ENCODE data around the gene SFTA2. TPM values are rescaled to one million over a fixed set of nuclear protein-coding genes. Genes with fewer than 3 reads are reported as not detected.

Gene SFTA2
- total and polyA plus RNA-seq, 10 donors, result 0.08 to 2.6 (median 0.47) TPM; not detected in 7

- Histone ChIP-seq H3K9me3 (no peaks in the 10 kb centered on the region), H3K4me1 (no peaks in the 10 kb centered on the region), H3K4me3 (no peak overlapping the region), H3K27me3 (replicated peaks in 1 of 7) (peaks cover 0 to 4% (median 0%) of the 10 kb centered on the region in 7 donors), H3K36me3 (no peaks in the 10 kb centered on the region), H3K27ac (no peak overlapping the region)
- no peak for DNase-seq
- 36 to 81% (median 75%) methylated on average over 4 of the region's 4 CpGs for WGBS, 5 donors
- intact Hi-C loops (cut with DNase I; ENCODE audit: low total_unique reads), result no loop called here
- TF ChIP-seq CTCF (IDR thresholded peaks at IDR 0.05 in 8 of 11, conservative IDR thresholded peaks at IDR 0.05 in 3 of 11) (no peak), POLR2A (IDR thresholded peaks at IDR 0.05) (no peak), POLR2AphosphoS5 (IDR thresholded peaks at IDR 0.05) (no peak)
These were observed 32.1 kb upstream of the SFTA2 start for GRCh38 chr6:30964075-30964474.

- Histone ChIP-seq H3K27me3 (replicated peaks in 1 of 7) (peaks cover 0 to 9% (median 0%) of the 10 kb centered on the region in 7 donors), H3K27ac (no peak overlapping the region), H3K4me3 (no peak overlapping the region), H3K36me3 (no peaks in the 10 kb centered on the region), H3K9me3 (no peaks in the 10 kb centered on the region), H3K4me1 (no peaks in the 10 kb centered on the region)
- TF ChIP-seq CTCF (IDR thresholded peaks at IDR 0.05 in 8 of 11, conservative IDR thresholded peaks at IDR 0.05 in 3 of 11) (no peak), POLR2AphosphoS5 (IDR thresholded peaks at IDR 0.05) (no peak), POLR2A (IDR thresholded peaks at IDR 0.05) (no peak)
- DNase-seq, result no peak
- intact Hi-C loops (cut with DNase I; ENCODE audit: low total_unique reads), result no loop called here
- WGBS, 5 donors, result 70 to 89% (median 81%) methylated on average over 6 of the region's 6 CpGs
These were observed 31.7 kb upstream of the SFTA2 start for GRCh38 chr6:30963641-30964040.

- intact Hi-C loops (cut with DNase I; ENCODE audit: low total_unique reads), result no loop called here
- no peaks in the 10 kb centered on the region for H3K9me3 ChIP-seq
- H3K36me3 ChIP-seq, result no peaks in the 10 kb centered on the region
- TF ChIP-seq POLR2AphosphoS5 (IDR thresholded peaks at IDR 0.05) (no peak), CTCF (IDR thresholded peaks at IDR 0.05 in 8 of 11, conservative IDR thresholded peaks at IDR 0.05 in 3 of 11) (no peak), POLR2A (IDR thresholded peaks at IDR 0.05) (no peak)
- no peak overlapping the region for H3K27ac ChIP-seq
- DNase-seq, result no peak
- H3K27me3 ChIP-seq (replicated peaks in 1 of 7), result peaks cover 0 to 18% (median 0%) of the 10 kb centered on the region in 7 donors
- H3K4me3 ChIP-seq, result no peak overlapping the region
- no peaks in the 10 kb centered on the region for H3K4me1 ChIP-seq
These were observed 30.7 kb upstream of the SFTA2 start for GRCh38 chr6:30962716-30963115.

GRCh38 chr6:30960907-30961673 lies 29.1 kb upstream of the SFTA2 start:
- H3K4me1 ChIP-seq, result peaks cover 0 to 5% (median 3%) of the 10 kb centered on the region in 6 donors
- no peak for TF ChIP-seq CTCF (IDR thresholded peaks at IDR 0.05 in 8 of 11, conservative IDR thresholded peaks at IDR 0.05 in 3 of 11)
- TF ChIP-seq POLR2A (IDR thresholded peaks at IDR 0.05), result no peak
- no peak for TF ChIP-seq POLR2AphosphoS5 (IDR thresholded peaks at IDR 0.05)
- no peak overlapping the region for H3K27ac ChIP-seq
- H3K36me3 ChIP-seq, result no peaks in the 10 kb centered on the region
- H3K27me3 ChIP-seq (replicated peaks in 1 of 7), result peaks cover 0 to 29% (median 0%) of the 10 kb centered on the region in 7 donors
- no peaks in the 10 kb centered on the region for H3K9me3 ChIP-seq
- no peak for DNase-seq
- WGBS, 5 donors, result 71 to 87% (median 81%) methylated on average over 9 of the region's 9 CpGs
- intact Hi-C loops (cut with DNase I; ENCODE audit: low total_unique reads), result no loop called here
- H3K4me3 ChIP-seq, result no peak overlapping the region

Measured in spleen (tissue), 11 donors.